Subcutaneous abdominal adipose tissue (tissue), 5 donors: ENCODE measurements around the gene GFPT2.

Experiments used
- H3K27ac ChIP-seq: one replicate; pipeline ENCODE4 v1.7.0; 2013; ENCODE audit warnings: low read depth, mild to moderate bottlenecking, inconsistent platforms, low read length, moderate library complexity
- H3K27me3 ChIP-seq, 5 donors: one replicate each; pipeline ENCODE4 v1.7.0; 2013; ENCODE audit warnings: low read length in 5 of 5, inconsistent platforms in 1 of 5; ENCODE audit not compliant: control insufficient read depth in 5 of 5, insufficient read depth in 4 of 5
- H3K36me3 ChIP-seq, 5 donors: one replicate each; pipeline ENCODE4 v1.7.0; 2013; ENCODE audit warnings: low read length in 5 of 5; ENCODE audit not compliant: control insufficient read depth in 5 of 5, insufficient read depth in 5 of 5
- H3K4me1 ChIP-seq, 5 donors: one replicate each; pipeline ENCODE4 v1.7.0; 2013; ENCODE audit warnings: low read length in 5 of 5, mild to moderate bottlenecking in 3 of 5, moderate library complexity in 1 of 5; ENCODE audit not compliant: control insufficient read depth in 5 of 5, insufficient read depth in 5 of 5
- H3K4me3 ChIP-seq, 5 donors: one replicate each; pipeline ENCODE4 v1.7.0; 2013; ENCODE audit warnings: low read length in 5 of 5, low read depth in 1 of 5
- H3K9ac ChIP-seq, 5 donors: one replicate each; pipeline ENCODE4 v1.7.0; 2013; ENCODE audit warnings: low read length in 5 of 5, mild to moderate bottlenecking in 4 of 5, moderate library complexity in 3 of 5
- H3K9me3 ChIP-seq, 5 donors: one replicate each; pipeline ENCODE4 v1.7.0; 2013; ENCODE audit warnings: low read length in 5 of 5; ENCODE audit not compliant: control insufficient read depth in 5 of 5
- donor health status: healthy.
- donor health status: healthy.
- donor health status: healthy.
- donor health status: healthy.
- donor health status: healthy.

The GFPT2 gene

GRCh38 chr5:180330270-180330648, 22.9 kb downstream of the GFPT2 start:
- no peak overlapping the region for H3K4me3 ChIP-seq
- peaks cover 0 to 11% (median 0%) of the 10 kb centered on the region in 5 donors for H3K27me3 ChIP-seq
- H3K27ac ChIP-seq = peak overlapping the region; percentile 71
- no peaks in the 10 kb centered on the region for H3K9me3 ChIP-seq
- H3K4me1 ChIP-seq = peaks cover 13 to 31% (median 21%) of the 10 kb centered on the region in 5 donors
- H3K9ac ChIP-seq = peak overlapping the region in 2 of 5 donors; percentile 10 to 27
- H3K36me3 ChIP-seq = peaks cover 0 to 25% (median 2%) of the 10 kb centered on the region in 5 donors

GRCh38 chr5:180329606-180330269, 23.4 kb downstream of the GFPT2 start:
- Histone ChIP-seq H3K4me3 (no peak overlapping the region), H3K36me3 (peaks cover 0 to 20% (median 0%) of the 10 kb centered on the region in 5 donors), H3K27ac (peak overlapping the region; percentile 71), H3K4me1 (peaks cover 12 to 31% (median 21%) of the 10 kb centered on the region in 5 donors), H3K9me3 (no peaks in the 10 kb centered on the region), H3K9ac (no peak overlapping the region), H3K27me3 (peaks cover 0 to 10% (median 0%) of the 10 kb centered on the region in 5 donors)

GRCh38 chr5:180329138-180329435, 24.0 kb downstream of the GFPT2 start:
- H3K36me3 ChIP-seq = peaks cover 0 to 21% (median 2%) of the 10 kb centered on the region in 5 donors
- no peak overlapping the region for H3K4me3 ChIP-seq
- peaks cover 0 to 8% (median 0%) of the 10 kb centered on the region in 5 donors for H3K27me3 ChIP-seq
- no peaks in the 10 kb centered on the region for H3K9me3 ChIP-seq
- H3K4me1 ChIP-seq = peaks cover 10 to 30% (median 17%) of the 10 kb centered on the region in 5 donors
- no peak overlapping the region for H3K9ac ChIP-seq
- no peak overlapping the region for H3K27ac ChIP-seq

- Histone ChIP-seq H3K4me1 (peaks cover 7 to 27% (median 16%) of the 10 kb centered on the region in 5 donors), H3K4me3 (no peak overlapping the region), H3K9ac (no peak overlapping the region), H3K27me3 (peaks cover 0 to 3% (median 0%) of the 10 kb centered on the region in 5 donors), H3K27ac (no peak overlapping the region), H3K9me3 (no peaks in the 10 kb centered on the region), H3K36me3 (peaks cover 0 to 26% (median 6%) of the 10 kb centered on the region in 5 donors)
Measured at GRCh38 chr5:180328296-180329137, 24.6 kb downstream of the GFPT2 start.

- no peak overlapping the region for H3K27ac ChIP-seq
- peaks cover 7 to 23% (median 16%) of the 10 kb centered on the region in 5 donors for H3K4me1 ChIP-seq
Measured at GRCh38 chr5:180326989-180327565, 26.1 kb downstream of the GFPT2 start.

GRCh38 chr5:180324601-180324950, 28.6 kb downstream of the GFPT2 start:
- H3K4me3 ChIP-seq = no peak overlapping the region
- H3K9ac ChIP-seq = no peak overlapping the region
- H3K36me3 ChIP-seq = peaks cover 0 to 30% (median 6%) of the 10 kb centered on the region in 5 donors
- H3K4me1 ChIP-seq = peaks cover 0 to 4% (median 0%) of the 10 kb centered on the region in 5 donors
- H3K9me3 ChIP-seq = no peaks in the 10 kb centered on the region
- no peaks in the 10 kb centered on the region for H3K27me3 ChIP-seq
- no peak overlapping the region for H3K27ac ChIP-seq

More at GRCh38 chr5:180326989-180327565, 26.1 kb downstream of the GFPT2 start:
- Histone ChIP-seq H3K4me3 (no peak overlapping the region), H3K9me3 (no peaks in the 10 kb centered on the region), H3K36me3 (peaks cover 0 to 26% (median 6%) of the 10 kb centered on the region in 5 donors), H3K9ac (no peak overlapping the region), H3K27me3 (peaks cover 0 to 3% (median 0%) of the 10 kb centered on the region in 5 donors)

GRCh38 chr5:180323941-180324600, 29.1 kb downstream of the GFPT2 start:
- Histone ChIP-seq H3K4me1 (peaks cover 0 to 4% (median 0%) of the 10 kb centered on the region in 5 donors), H3K9me3 (no peaks in the 10 kb centered on the region), H3K4me3 (no peak overlapping the region), H3K36me3 (peaks cover 0 to 30% (median 6%) of the 10 kb centered on the region in 5 donors), H3K9ac (no peak overlapping the region), H3K27me3 (no peaks in the 10 kb centered on the region), H3K27ac (no peak overlapping the region)

- H3K4me1 ChIP-seq = no peaks in the 10 kb centered on the region
- no peak overlapping the region for H3K4me3 ChIP-seq
- no peaks in the 10 kb centered on the region for H3K9me3 ChIP-seq
- H3K27me3 ChIP-seq = no peaks in the 10 kb centered on the region
- no peak overlapping the region for H3K9ac ChIP-seq
- peaks cover 0 to 28% (median 9%) of the 10 kb centered on the region in 5 donors for H3K36me3 ChIP-seq
- no peak overlapping the region for H3K27ac ChIP-seq
Measured at GRCh38 chr5:180323160-180323559, 30.0 kb downstream of the GFPT2 start.

GRCh38 chr5:180318456-180319089, 34.6 kb downstream of the GFPT2 start:
- H3K27me3 ChIP-seq = no peaks in the 10 kb centered on the region
- no peak overlapping the region for H3K27ac ChIP-seq
- H3K4me3 ChIP-seq = no peak overlapping the region
- no peaks in the 10 kb centered on the region for H3K9me3 ChIP-seq
- no peak overlapping the region for H3K9ac ChIP-seq
- no peaks in the 10 kb centered on the region for H3K4me1 ChIP-seq
- peaks cover 0 to 20% (median 7%) of the 10 kb centered on the region in 5 donors for H3K36me3 ChIP-seq
